ENCODE results near the gene MAGI2.

GRCh38 chr7:79118143-79118542 lies 335.3 kb downstream of the MAGI2 start:
- TF ChIP-seq POLR2A (IDR thresholded peaks at IDR 0.05), result no peak
- TF ChIP-seq CTCF (IDR thresholded peaks at IDR 0.05), result no peak
